GM12873 (cell line): ENCODE measurements around the gene HADH.

ENCODE experiments used
- CTCF ChIP-seq: IDR thresholded peaks from 2 replicates; pipeline ENCODE4 v1.5.1; 2012; ENCODE audit warnings: low read depth, mild to moderate bottlenecking, moderate library complexity, low read length, control low read depth; ENCODE audit not compliant: insufficient read depth; ENCODE audit errors: missing control alignments

HADH gene

GRCh38 chr4:108080747-108081146 lies 91.1 kb downstream of the HADH start:
- no peak for TF ChIP-seq CTCF

- no peak for TF ChIP-seq CTCF
Observed at GRCh38 chr4:108081256-108081655, 91.6 kb downstream of the HADH start.
